GM19395 (cell line): Measurements from ENCODE around the gene CD300LB.

Experiments used
- ATAC-seq: cut with Tn5 transposase; IDR thresholded peaks from one replicate; pipeline ENCODE4 v1.9.1; 2021; ENCODE audit warnings: mild to moderate bottlenecking, moderate library complexity; ENCODE audit not compliant: unreplicated experiment

Gene CD300LB

DNA sequence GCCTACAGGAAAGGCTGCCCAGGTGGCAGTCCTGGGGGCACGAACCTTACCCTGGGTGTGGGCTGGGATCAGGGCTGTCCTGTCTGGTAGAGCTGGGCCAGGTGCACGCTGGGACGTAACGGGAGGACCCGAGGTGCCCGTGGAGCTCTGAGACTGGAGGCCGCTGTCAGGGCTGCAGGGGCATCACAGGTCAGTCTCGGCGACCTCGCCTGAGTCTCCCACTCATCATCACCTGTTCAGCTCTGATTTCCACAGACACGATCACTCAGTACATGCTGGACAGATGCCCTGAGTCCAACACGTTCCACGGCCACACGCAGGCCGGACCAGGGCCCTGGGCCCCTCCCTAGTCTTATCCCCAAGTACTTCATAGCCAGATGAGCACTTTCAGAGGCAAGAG is 19.3 kb upstream of the CD300LB start:
- ATAC-seq, result no peak

DNA sequence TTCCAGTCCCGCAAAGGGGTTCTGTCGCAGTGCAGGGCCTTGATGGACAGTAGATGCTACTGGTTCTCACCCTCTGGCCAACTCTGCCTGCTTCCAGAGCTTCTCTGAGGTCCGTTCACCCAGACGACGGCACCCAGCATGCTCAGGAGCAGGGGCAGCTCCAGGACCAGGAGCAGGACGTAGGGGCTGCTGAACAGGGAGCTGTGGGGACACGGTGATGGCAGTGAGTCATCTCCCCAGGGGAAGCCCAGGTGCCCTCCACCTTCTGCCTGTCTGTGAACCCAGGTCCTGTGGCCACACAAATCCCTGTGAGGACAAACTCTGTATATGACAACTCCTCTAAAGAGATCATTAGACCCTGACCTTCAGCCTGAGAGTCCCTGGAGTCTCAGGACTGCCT is 18.1 kb upstream of the CD300LB start:
- no peak for ATAC-seq

DNA sequence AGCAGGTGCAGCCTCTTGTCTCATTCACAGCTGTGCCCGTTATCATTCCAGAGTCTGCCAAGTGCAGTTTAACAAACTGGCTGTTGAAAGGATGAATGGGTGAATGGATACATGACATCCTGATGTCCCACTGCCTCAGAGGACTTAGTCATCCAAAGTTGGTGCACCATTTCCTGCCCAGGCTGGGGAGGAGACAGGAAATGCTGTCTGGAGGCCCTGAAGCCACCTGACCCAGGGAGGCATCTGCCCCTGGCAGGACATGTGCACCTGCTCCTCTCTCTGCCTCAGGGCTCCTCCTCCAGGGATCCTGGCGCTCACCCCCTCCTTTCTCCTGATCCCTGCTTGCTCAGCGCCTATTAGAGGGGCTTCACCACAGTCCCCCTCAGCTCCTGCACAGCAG is 16.5 kb upstream of the CD300LB start:
- no peak for ATAC-seq

DNA sequence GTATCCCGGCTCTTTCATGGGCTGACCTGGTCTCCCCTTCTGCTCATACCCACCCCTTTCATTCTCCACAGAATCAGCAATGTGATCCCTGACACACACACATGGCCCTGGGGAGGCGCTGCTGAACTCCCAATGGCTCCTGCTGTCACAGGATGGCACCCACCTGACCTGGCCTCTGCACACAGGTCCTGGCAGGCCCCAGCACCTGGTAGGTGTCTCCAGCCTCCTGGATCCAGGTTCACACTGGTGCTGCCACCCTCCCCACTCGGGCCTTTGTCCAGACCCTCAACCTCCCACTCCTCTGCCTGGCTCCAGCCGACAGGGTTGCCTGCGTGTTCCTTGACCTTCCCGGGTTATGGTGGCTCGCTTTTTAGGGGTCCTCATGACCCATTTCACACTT is 16.0 kb upstream of the CD300LB start:
- ATAC-seq, result no peak

DNA sequence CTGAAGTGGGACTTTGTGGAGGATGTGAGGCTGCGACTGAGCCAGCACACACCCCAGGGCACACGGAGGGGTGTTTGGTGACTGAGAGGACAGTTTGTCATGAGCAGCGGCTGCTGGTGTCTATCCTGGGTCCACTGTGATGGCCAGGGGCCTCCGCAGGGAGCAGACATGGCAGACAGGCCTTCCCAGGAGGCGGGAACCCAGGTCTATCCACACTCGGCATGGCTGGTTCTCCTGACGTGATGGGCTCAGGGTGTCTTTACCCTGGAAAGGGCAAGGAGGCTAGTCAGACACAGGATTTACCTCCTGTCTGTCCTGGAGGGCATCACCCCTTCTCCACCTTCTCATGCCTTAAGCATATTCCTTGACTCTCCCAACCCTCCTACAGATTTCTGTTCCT is 15.3 kb upstream of the CD300LB start:
- no peak for ATAC-seq

DNA sequence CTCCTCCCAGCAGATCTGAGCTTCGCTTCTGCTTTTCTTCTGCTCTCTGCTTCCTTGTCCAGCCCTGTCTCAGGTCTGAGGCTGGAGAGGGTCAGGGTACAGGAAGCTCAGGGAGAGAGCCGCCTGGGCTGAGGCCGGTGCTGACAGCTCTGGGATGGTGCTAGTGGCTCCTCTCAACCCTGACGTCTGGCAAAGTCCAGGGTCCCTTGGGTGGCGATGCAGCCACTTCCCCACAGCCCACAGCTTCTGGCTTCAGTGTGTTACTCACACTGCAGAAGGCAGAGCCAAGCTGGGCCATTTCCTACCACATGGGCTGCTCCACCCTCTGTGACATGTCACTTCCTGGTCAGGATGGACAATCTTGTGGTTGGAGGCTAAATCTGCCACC is 14.6 kb upstream of the CD300LB start, which contains the start of gene CD300C:
Gene CD300C (minus strand): TSS at position 273 of the 388 bp plus-strand sequence. CDS start 333 bp downstream, outside the sequence.
- ATAC-seq, result no peak

DNA sequence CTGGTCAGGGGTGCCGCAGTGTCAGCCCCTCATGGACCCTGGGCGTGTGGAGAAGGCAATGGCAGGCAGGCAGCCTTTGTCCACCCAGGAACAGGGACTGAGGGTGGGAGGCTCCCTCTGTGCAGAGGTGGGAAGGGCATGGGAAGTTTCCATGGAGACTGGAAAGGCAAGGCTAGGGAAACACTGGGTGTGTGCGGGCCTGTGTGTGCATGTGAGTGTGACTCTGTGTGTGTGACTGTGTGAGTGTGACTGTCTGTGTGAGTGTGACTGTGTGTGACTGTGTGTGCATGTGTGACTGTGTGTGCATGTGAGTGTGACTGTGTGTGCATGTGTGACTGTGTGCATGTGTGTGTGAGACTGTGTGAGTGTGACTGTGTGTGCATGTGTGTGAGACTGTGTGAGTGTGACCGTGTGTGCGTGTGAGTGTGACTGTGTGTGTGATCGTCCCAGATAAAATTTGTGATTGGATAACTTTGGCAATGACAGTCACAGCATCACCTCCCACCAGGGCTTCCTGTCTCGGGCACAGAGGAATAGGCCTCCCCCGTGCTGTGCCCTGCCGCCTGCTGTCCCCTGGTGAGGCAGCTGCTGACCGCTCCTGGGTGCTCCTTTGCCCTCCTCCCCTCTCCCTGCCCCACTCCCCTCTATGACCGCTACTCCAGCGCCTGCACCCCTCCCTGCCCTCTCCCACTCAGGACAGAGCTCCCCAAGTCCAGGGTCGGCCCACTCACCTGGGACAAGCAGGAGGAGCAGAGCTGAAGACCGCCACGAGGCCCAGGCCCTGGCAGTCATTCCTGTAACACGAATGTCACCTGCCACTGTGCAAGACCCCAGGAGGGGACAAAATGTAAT is 13.9 kb upstream of the CD300LB start:
- ATAC-seq, result no peak

DNA sequence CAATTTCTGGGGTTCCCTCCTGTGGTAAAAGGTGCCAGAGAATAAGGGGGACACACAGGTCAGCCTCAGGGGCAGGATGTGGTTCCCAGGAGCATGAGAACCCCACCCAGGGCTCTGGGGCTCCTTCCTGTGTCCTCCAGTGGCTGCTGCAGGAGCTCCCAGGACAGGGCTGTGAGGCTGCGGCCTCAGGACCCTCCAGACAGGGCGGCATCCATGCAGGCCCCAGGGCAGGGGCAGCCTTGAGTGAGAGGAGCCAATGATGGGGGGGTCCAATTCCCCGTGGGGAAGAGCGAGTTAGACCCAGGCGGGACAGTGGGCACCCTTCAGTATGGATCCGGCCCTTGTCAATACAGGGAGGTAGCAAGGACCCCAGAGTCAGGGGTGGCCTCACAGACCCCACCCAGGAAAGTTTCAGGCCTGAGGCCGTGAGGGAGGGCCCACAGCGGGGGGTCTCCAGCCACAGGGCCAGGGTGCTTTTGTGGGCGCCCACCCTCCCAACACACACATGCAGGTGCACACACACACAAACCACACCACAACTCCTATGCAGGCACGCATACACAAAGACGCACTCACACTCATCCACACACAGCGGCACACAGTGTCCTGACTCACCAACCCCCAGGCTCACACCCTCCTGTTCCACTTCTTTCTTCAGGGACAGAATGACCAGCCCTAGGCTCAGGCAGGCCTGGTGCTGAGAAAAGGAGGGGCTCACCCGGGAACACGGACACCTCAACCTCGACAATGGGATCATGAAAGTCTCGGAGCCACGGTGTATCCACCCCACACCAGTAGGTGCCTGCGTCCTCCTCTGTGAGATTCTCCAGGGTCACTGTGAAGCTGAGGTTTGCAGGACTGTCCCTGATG is 12.9 kb upstream of the CD300LB start:
- no peak for ATAC-seq

DNA sequence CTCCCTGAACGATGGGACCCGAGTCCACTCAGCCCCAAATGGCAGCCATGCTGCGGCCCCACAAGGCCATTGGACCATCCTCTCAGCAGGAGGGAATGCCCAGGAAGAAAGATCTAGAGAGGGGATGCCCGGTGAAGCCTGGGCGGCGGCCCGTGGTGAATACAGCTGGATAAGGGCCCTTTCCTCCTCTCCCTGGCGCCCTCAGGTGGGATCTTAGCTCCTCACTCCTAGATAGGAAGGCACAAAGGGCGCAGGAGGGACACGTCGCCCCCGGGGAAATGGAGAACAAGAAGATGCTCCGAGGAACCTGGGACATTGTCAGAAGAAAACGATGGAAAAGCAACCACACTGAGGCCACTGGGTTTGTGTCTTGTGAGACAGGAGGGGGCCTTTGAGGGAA is 12.1 kb upstream of the CD300LB start:
- ATAC-seq, result no peak

DNA sequence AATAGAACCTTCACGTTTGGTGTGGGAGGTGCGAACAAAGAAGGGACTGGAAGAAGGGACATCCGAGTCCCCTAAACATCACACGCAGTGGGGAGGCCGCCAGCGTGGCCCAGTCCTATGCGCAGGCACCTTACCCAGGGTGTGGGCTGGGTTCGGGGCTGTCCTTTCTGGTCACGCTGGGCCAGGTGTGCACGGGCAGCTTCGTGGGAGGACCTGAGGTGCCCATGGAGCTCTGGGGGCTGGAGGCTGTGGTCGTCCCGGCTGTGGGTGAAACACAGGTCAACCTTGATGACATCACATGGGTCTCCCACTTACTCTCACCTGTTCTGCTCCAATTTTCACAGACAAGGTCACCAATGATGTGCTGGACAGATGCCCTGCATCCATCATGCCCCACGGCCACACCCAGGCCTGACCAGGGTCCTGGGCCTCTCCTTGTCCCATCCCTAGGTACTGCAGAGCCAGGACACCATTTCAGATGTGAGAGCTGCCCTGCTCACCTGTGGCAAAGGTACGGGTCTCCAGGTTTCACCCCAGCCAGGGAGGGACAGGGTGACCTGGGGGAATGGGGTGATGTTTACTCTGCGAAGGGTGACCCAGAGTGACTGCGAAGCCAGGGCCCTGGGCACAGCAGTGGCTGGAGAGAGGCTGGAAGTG is 11.6 kb upstream of the CD300LB start:
- no peak for ATAC-seq

DNA sequence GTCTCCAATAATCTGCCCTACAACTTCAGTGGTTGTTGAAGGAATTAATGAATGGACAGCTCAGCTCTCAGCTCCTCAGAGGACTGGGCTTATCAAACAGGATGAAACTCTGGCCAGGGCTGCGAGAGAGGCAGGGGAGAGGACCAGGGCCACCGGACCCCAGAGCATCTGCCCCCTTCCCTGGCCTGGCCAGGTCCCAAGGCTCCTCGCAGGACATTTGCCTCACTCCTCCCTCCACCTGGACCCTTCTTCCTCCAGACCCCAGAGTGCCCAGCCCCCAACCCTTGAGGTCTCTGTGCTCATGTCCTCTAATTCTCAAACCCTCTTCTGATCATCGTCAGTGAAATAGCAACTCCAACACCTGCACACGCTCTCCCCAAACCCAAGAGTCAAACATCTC is 10.9 kb upstream of the CD300LB start:
- ATAC-seq, result no peak

DNA sequence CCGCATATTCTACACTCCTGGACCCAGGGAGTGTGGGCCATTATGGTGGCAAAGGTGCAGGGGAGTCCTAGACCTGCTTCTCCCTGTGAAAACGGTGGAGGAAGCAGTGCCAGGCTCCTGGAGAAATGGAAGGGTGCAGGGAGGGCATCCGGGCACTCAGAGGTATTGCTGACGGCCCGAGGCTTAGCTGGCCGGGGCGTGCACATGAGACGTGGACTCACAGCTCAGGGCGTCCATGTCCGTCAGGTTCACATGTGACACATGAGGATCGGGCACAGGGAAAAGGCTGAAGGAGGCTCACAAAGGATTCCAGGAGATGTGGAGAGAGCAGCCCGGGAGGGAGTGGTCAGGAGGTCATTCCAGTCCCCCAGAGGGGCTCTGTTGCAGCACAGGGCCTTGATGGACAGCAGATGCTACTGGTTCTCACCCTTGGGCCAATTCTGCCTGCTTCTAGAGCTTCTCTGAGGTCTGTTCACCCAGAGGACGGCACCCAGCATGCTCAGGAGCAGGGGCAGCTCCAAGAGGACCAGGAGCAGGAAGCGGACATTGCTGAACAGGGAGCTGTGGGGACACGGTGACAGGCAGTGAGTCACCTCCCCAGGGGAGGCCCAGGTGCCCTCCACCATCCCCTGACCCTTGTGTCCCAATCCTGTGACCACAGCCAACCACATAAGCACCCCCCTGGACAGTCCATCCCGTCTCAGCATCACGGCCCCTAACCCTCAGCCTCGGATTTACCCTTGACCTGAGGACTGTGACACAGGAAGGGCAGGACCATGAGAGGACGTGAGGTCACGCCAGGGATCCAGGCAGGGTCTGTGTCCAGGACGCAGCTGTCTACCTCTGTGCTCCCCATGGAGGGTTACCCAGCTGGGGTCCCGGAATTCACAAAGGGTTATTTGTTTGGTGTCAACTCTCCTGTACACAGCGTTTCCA is 10.2 kb upstream of the CD300LB start:
- ATAC-seq, result no peak

DNA sequence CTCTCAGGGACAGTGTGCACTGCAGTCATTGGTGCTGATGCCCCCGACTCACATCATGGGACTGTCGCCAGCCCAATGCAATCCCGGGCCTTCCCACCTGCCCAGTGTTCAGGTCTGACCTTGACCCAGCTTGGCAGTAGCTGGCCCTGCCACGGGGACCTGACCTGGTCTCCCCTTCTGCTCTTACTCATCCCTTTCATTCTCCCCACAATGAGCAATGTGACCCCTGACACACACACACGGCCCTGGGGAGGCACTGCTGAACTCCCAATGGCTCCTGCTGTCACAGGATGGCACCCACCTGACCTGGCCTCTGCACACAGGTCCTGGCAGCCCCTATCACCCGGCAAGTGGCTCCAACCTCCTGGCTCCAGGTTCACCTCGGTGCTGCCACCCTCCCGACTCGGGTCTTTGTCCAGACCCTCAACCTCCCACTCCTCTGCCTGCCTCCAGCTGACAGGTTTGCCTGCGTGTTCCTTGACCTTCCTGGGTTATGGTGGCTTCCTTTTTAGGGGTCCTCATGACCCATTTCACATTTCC is 8.1 kb upstream of the CD300LB start:
- no peak for ATAC-seq

DNA sequence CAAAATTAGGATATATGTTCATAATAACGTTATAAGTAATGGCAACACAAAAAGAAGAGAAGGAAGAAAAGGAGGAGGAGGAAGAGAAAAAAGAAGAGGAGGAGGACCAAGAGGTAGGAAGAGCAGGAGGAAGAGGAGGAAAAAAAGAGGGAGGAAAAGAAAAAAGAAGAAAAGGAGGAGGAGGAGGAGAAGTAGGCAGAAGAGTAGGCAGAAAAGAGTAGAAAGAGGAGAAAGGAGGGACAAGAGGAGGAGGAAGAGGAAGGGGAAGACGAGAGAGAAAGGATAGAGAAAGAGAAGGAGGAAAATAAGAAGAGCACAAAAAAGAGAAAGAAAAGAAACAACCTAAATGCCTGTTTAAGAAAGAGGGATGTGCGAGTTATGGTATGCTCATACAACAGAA is 5.6 kb upstream of the CD300LB start:
- ATAC-seq, result no peak

DNA sequence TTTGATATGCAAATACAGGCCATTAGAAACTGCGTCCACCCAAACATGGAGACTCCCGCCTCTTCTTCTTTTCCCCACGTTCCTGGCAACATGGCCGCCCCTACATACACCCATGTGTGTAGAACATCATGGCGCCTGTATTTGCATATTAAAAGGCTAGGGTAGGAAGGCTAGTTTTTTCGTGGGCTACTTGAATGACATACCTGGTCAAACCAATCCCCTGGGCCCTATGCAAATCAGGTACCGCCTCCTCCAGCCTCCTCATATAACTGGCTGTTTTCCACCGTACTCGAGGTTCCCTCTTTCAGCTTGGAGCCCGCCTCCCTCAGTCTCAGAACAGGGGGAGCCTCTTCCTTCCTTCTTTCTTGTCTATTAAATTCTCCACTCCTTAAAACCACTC is 840 bp upstream of the CD300LB start:
- no peak for ATAC-seq

DNA sequence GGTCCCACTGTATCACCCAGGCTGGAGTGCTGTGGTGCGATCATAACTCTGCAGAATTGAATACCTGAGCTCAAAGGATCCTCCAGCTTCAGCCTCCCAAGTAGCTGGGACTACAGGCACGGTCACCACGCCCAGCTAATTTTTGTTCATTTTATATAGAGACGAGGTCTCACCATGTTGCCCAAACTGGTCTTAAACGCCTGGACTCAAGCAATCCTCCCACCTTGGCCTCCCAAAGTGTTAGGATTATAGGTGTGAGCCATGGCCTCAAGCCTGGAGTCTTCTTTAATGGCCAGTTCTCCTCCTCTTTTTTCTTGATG is 484 bp downstream of the CD300LB start:
- ATAC-seq, result no peak

DNA sequence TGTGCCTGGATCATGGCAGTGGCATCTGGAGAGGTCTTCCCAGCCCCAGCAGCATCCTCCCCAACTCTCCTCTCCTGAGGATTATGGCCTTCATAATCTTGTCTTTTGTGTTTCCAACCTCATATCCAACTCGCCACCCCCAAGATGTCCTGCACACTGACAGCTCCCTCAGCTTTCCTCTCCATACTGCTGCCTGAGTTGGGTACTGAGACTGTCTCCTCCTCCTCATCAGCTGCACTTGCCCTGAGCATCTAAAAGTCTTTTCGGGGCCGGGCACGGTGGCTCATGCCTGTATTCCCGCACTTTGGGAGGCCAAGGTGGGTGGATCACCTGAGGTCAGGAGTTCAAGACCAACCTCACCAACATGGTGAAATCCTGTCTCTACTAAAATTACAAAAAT is 2.0 kb downstream of the CD300LB start:
- no peak for ATAC-seq

DNA sequence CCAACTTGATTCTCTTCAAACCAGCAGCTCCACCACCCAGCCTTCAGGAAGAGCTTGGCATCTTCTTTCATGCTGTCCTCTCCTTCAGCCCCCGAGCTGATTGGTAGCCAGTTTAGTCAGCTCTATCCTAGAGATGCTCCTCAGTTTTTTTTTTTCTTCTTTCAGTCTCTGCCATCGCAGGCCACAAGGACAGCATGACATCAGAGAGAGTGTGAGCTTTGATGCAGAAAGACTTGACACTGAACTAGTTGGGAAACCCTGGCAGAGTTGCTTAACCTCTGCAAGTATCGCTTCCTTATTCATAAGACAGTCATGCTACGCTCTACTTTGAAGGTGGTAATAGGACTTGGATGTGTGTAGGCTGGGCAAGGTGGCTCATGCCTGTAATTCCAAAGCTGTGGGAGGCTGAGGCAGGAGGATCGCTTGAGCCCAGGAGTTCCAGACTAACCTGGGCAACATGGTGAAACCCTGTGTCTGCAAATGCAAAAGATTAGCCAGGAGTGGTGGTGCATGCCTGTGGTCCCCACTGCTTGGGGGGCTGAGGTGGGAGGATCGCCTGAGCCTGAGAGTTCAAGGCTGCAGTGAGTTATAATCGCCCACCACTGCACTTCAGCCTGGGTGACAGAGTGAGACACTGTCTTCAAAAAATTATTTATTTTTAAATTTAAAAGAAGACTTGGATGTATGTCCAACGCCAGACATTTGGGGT is 2.6 kb downstream of the CD300LB start:
- ATAC-seq, result peak; percentile 74

DNA sequence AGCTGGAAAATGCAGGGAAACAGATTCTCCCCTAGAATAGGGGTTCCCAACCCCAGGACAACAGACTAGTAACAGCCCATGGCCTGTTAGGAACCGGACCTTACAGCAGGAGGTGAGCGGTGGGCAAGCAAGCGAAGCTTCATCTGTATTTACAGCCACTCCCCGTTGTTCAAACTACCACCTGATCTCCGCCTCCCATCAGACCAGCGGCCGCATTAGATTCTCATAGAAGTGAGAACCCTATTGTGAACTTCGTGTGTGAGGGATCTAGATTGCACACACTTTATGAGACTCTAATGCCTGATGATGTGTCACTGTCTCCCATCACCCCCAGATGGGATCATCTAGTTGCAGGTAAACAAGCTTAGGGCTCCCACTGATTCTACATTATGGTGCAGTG is 3.5 kb downstream of the CD300LB start:
- ATAC-seq, result no peak

DNA sequence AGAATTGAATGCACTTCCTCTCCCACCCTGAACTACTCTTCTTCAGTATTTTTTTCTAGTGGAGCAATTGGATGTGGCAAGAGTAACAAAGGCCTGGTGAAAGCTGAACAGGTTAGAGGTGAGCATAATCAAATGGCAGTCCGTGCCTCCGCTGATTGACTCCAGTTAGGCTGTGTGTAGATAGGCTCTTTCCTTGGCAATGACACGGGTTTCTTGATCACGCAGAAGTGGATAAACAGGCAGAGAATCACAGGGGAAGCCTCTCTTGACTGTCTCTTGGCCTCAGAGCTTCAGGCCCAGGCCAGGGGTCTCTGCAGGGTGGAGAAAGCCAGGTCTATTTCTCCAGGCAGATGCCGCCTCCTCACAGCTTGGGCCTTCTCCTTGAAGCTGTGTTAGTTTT is 4.2 kb downstream of the CD300LB start:
- ATAC-seq, result no peak
